Left forelimb (tissue), 1 donor: Measurements from ENCODE around the gene AP4S1.
"Not testable (repeated sequence)": the region's sequence is repeated elsewhere in the genome, so short reads cannot be mapped to it uniquely, and the experiment has no call there.

Source experiments
- DNase-seq: peaks from one replicate; pipeline ENCODE4 v3.0.0-alpha.2; 2018; ENCODE audit warnings: low spot score

AP4S1 gene

DNA sequence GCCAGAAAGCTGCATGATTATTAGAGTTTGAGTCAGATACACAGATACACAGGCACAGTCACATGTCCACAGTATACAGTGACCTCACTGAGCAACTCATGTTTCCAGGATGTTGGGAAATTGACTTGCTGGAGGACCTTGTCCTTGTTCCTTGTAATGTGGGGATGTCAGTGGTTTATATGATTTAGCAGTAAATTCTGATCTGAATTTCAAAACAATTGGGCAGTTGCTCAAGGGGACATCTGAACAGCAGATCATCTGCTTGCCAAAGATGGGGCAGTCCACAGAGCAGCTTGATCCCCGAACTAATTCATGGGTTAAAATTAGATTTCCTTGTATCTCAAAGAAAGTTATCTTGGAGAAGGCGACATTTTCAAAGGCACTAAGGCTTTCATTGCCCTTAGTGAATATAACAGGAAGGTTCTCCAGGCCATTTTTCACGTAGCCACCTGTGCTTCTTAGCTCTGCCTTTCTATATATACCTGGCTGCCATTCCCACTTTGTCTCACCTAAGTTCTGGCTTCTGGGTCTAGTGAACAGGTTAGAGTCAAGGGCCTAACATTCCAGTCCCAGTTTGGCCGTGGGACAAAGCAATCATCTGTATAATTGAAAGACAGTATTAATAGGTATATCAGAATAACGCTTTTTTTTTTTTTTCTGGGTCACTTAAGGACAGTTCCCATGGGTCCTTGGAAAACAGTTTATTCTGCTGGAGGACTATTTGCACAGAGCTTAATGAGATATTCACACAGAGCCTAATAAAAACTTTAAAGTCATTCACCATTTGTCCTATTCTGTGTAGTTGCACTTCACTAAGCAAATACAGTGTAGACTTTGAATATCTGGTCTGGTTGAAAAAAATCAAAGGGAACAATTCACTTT, 65.7 kb downstream of the AP4S1 start:
- no peak for DNase-seq

DNA sequence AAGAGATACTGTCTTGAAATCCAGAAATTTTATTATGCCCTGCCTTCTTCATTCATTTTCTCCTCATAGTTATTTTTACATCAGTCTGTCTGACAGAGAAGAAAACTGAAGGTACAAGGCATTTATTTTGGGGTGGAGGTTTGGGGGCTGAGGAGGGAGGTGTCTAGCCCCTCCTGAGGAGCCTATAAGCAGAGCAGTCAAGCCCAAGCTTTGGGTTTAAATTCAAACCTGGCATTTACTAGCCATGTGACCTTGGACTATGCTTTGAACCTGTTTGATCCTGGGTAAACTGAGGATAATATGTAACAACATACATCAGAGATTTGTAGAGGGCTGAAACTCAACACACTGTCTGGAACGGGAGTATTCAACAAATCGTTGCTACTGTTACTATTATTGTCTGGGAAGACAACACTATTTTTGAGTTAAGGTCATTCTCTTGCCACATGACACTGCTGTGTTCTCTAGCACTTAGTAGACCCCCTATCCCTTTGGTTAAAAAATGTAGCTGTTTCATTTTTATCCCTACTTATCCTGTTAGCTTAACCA, 66.8 kb downstream of the AP4S1 start:
- DNase-seq, result no peak

DNA sequence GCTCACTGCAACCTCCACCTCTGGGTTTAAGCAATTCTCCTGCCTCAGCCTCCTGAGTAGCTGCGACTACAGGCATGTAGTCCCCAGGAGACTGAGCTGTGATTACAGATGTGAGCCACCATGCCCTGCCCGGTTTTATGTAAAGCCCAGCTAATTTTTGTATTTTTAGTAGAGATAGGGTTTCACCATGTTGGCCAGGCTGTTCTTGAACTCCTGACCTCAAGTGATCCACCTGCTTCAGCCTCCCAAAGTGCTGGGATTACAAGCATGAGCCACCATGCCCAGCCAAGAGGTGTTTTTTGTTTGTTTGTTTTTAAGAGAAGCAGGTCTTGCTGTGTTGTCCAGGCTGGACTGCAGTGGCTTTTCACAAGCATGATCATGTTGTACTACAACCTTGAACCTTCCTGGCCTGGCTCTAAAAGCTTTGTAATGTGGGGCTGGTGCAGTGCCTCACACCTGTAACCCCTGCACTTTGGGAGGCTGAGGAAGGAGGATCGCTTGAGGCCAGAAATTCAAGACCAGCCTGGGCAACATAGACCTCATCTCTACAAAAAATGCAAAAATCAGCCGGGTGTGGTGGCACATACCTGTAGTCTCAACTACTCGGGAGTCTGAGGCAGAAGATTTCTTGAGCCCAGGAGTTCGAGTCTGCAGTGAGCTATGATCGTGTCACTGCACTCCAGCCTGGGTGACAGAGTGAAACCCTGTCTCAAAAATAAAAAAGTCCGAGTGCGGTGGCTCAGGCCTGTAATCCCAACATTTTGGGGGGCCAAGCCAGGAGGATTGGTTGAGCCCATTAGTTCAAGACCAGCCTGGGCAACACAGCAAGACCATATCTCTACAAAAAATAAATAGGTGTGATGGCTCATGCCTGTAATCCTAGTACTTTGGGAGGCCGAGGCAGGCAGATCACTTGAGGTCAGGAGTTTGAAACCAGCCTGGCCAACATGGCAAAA, 68.7 kb downstream of the AP4S1 start:
- DNase-seq, result not testable (repeated sequence)

DNA sequence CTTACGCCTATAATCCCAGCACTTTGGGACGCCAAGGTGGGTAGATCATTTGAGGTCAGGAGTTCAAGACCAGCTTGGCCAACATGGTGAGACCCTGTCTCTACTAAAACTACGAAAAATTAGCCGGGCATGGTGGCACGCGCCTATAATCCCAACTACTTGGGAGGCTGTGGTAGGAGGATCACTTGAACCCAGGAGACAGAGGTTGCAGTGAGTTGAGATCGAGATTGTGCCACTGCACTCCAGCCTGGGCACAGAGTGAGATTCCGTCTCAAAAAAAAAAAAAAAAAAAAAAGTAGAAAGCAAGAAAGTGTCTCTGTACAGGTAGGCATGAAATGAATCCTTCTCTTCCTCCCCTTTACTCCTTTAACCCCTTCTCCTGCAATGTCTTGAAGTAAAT, 70.4 kb downstream of the AP4S1 start:
- not testable (repeated sequence) for DNase-seq

DNA sequence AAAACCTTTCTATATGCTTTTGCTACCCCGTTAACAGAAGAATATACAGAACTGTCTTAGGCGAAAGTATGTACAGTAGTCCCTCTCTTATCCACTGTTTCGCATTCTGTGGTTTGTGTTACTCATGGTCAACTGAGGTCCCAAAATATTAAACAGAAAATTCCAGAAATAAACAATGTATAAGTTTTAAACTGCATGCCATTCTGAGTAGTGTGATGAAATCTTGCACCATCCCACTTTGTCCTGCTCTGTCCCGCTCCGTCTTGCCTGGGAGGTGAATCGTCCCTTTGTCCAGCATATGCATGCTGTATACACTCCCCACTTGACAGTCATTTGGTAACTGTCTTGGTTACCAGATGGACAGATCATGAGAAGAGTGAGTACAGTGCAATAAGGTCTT, 70.8 kb downstream of the AP4S1 start:
- DNase-seq, result no peak

DNA sequence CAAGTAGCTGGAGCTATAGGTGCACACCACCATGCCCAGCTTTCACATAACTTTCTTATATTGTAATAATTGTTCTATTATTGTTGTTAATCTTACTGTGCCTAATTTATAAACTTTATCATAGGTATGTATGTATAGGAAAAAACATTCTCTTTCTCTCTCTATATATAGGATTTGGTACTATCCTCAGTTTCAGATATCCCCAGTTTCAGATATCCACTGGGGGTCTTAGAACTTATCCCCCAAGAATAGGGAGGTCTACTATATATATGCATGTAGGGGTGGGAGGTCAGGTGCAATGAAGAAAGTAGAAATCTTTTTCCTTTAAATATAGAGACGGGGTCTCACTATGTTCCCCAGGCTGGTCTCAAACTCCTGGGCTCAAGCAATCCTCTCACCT, 71.6 kb downstream of the AP4S1 start:
- DNase-seq, result no peak

DNA sequence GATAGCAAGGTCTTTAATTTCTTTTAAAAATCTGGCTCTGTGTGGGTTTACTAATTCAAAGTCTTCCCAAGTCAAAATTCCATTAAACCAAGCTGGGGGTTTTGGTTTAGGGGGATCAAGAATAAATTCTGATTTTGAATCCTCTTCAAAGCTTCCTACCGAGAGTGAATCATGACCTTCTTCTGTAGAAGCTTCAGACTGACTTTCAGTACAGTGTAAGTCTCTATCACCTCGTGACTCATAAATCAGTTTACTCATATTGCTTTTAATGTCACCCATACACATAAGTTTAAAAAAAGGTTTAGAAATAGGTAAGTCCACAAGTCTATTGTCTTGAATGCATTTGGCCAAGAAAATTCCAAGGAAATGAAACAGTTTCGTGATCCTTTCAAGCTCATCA, 81.3 kb downstream of the AP4S1 start:
- no peak for DNase-seq

DNA sequence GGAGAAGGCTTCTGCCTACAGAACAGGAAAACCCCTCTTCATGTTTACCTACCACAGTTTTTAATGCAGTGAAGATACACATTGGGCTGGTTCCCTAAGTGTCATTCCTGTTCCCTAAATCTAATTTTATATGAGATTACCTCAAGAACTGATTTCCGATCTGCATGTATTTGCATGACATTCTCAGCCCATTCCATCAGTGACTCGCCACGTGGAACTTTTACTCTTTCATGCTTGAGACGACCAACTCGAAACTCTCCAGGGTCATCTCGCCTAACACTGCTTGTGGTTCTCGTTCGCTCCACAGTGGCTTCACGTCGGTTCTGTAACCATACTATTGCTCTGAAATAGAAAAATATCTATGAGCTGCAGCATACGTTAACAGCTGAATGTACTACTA, 83.8 kb downstream of the AP4S1 start:
- no peak for DNase-seq

DNA sequence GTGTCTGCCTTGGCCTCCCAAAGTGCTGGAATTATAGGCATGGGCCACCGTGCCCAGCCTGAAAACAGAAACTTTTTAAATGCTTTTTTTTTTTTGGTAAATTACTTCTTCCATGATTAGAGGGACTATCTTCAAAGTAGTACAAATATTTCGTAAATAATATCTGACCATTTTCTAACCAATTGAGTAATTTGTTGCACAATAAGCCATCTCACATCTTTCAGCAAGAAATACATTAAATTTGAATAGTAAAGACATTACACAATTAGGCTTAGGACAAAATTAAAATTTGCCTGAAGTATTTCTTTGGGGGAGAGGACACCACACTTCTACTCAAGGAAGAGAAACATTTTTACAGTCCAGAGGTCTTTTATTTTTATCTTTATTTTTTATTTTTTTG, 85.4 kb downstream of the AP4S1 start:
- DNase-seq, result no peak

DNA sequence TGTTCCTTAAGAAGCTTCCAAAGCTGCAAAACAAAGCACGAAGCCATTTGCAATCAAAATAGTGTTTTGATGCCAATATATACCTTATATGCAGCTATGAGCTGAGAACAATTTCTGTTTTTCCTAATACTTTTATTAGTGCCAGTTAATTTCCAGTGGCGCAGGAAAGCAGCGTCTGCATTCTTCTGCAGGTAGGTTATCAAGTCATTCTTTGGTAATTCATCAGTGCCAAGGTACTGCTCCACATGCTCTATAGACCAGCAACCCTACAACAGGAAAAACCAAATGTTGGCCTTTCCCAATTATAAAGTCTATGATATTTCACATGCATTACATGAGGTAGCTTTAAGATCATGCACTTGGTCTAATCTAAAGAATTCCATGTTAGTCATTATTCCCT, 88.3 kb downstream of the AP4S1 start:
- no peak for DNase-seq

DNA sequence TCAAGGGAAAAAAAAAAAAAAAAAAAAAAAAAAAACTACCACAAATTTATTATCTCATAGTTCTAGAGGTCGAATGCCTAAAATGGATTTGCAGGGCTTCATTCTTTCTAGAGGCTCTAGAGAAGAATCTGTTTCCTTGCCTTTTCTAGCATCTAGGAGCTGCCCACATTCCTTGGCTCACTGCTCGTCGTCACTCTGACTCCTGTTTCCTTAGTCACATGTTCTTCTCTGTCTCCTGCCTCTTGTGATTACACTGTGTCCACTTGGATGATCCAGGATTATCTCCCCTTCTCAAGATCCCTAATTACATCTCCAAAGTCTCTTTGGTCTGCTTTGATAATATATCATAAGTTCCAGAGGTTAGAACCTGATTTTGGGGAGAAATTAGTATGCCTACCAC, 93.4 kb downstream of the AP4S1 start:
- no peak for DNase-seq

DNA sequence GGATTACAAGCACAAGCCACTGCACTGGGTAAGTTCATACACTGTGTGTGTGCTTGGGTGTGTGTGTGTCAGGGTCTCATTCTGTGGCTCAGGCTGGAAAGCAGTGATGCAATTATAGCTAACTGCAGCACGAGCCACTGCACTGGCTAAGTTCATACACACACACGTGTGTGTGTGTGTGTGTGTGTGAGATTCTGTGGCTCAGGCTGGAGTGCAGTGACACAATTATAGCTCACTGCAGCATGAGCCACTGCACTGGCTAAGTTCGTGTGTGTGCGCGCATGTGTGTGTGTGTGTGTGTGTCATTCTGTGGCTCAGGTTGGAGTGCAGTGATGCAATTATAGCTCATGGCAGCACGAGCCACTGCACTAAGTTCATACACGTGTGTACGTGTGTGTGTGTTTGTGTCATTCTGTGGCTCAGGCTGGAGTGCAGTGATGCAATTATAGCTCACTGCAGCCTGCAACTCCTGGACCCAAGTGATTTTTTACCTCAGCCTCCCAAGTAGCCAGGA, 96.7 kb downstream of the AP4S1 start:
- no peak for DNase-seq

DNA sequence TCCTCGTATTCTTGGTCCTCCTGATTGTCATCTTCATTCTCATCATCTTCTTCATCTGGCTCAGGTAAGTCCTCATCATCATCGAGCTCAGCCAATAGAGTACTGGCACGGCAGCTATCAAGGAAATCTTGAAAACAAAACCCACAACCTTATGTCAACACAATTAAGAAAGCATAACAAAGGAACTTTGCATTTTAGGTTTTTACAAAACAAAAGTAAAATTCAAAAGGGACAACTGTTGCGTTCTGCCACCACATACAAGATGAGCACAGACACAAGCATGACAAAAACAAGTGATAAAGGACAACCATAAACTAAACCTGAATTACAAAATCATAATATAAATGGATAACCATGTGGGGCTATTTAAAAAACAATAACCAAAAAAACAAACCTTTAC, 97.5 kb downstream of the AP4S1 start:
- no peak for DNase-seq

DNA sequence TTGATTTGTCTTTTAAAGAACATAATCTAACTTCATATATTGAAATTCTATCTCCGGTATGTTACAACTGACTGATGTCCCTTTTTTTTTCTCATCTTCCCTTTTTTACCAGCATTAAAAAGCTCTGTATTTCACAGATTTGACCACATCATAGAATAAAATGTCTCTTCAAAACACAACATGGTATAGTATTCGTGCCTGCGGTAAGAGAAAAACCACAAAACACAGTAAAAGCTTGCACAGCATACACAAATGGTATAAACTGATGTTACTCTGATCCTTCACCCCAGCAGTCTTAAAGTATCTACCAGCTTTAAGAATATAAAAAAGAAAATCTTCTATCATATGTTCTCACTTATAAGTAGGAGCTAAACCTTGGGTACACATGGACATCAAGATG, 98.7 kb downstream of the AP4S1 start:
- DNase-seq, result no peak

DNA sequence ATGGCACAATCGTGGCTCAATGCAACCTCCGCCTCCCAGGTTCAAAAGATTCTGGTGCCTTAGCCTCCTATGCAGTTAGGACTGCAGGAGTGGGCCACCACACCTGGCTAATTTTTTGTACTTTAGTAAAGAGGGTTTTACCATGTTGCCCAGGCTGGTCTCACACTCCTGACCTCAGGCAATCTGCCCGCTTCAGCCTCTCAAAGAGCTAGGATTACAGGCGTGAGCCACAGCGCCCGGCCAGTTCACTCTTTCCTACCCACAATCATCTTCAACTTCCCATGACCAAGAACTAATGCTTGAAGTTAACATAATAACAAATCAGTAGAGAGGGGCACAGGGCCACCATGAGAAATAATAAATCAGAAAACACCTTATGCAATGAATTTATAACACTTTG, 99.8 kb downstream of the AP4S1 start:
- no peak for DNase-seq

DNA sequence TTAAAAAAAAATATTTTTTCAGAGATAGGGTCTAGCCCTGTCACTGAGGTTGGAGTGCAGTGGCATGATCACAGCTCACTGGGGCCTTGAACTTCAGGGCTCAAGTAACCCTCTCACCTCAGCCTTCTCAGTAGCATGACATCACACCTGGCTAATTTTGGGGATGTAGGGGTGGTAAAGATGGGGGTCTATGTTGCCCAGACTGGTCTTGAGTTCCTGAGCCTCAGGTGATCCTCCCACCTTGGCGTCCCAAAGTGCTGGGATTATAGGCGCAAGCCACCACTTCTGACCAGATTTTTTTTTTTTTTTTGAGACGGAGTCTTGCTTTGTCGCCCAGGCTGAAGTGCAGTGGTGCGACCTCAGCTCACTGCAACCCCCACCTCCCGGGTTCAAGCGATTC, 101.2 kb downstream of the AP4S1 start:
- no peak for DNase-seq

DNA sequence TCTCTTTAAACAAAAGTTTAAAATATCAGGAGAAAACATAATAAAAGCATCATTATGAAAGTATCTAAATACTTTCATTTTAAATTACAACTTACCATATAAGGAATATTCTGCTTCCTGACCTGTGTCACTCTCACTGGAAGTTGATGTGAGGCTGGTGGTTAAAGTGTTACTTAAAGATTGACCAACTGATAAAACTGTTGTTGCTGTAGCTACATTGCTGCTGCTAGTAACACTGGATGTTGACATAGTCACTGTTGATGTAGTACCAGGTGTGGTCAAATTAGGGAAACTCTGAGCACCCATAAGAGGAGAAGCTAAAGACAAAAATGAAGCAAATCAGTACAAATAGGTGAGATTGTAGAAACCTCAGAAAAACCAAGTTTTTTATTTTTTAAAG, 102.2 kb downstream of the AP4S1 start:
- DNase-seq, result no peak

DNA sequence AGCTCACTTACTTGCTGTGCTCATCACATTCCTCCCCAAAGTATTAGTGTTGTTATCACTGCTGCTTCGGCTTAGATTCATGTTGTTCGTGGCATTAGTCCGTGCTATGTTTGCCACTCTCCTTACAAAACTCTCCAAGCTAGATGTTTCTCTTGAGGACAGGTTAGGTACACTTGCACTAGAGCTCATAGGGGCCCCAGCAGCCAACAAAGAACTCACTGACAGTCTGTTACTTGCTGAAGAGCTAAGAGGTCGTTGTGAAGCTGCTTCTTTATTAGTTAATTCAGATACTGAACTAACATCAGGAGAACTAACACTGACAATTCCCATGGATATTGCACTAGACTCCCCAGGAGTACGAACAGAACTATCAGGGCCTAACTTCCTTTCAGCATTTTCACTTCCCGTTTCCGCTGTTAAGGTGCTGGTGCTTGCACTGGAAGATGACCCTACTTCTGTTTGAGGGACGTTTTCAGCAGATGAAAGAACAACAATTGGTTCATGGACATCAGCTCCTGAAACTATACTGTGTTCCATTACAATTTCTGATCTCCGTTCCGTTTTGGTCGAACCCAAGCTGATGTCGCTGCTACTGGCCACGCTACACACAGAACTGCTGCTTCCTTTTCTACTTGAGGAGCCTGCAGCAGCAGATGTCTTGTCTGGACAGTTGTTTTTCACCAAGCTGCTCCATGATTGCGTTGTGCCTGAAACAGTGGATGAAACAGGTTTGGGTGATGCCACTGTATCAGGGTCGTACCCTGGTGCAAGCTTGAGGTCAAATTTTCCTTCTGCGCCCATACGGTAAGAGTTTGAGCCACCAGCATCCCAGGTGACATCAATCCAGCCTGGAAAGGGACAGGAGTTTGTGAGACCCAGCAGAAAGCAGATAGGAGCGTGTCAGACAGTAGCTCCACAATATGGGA, 103.4 kb downstream of the AP4S1 start:
- no peak for DNase-seq

DNA sequence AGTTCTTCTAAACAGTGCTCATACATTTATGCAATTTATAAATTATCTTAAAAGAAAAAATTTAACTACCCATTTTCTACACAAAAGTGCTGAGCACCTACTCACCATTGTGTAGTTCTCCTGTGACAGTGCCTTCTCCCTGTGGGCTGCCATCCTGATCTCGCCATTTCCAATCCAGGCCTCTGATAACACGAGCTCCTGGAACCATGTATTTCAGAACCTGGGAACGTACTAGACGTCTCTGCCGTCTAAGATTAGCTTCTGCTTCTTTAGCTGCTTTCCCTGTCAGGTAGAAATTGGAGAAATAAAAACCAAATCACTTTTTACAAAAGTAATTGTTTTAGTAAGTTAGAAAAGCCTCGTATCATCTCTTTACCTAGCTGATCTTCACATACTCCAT, 107.7 kb downstream of the AP4S1 start:
- no peak for DNase-seq

DNA sequence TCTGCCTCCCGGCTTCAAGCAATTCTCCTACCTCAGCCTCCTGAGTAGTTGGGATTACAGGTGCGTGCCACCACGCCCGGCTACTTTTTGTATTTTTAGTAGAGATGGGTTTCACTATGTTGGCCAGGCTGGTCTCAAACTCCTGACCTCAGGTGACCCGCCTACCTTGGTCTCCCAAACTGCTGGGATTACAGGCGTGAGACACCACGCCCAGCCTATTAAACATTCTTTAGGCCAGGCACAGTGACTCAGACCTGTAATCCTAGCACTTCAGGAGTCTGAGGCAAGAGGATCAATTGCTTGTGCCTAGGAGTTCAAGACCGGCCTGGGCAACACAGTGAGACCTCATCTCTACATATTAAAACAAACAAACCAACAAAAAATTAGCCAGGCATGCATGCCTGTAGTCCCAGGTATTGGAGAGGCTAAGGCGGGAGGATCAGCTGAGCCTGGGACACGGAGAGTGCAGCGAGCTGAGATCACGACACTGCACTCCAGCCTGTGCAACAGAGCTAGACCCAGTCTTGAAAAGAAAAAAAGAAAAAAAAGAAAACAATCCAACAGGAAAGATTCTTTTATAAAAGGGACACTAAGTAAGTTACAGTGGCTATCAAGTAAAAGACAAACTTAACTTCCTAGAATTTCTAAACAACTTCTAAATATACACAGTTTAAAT, 111.9 kb downstream of the AP4S1 start:
- no peak for DNase-seq

DNA sequence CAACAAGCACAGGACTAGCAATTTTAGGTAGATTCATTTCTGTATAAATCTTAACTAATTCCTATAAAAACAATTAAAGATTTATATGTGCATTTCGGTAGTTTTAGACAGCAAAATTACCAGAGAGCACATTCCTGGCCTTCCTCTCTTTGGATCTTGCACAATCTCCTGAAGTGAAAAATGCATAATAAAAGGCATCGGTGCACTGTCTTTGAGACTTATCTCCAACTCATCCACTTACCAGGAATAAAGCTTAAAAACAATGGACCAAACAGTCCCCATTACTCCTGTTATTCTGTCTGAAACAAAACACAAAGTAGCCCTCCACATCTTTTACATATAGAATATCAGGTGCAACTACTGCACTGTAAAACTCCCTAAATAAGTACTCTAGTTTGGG, 112.9 kb downstream of the AP4S1 start:
- DNase-seq, result no peak
